Right atrium auricular region (tissue), 2 donors: ENCODE data around the gene SLC18A3. TPM values are rescaled to one million over a fixed set of nuclear protein-coding genes. Genes with fewer than 3 reads are reported as not detected.

ENCODE experiments used
- DNase-seq: peaks from one replicate; pipeline ENCODE4 v3.0.0-alpha.2; 2019; ENCODE audit warnings: low spot score
- H3K27ac ChIP-seq, 2 donors: fragments of 200-600 bp; sonication (generic); 1 replicate in 1 of 2; 2 replicates in 1 of 2; pipeline ENCODE4 v1.5.1; 2016 to 2019
- H3K27me3 ChIP-seq, 2 donors: fragments of 200-600 bp; sonication (generic); one replicate each; pipeline versions ENCODE4 v1.5.1 to v1.6.0; 2017 to 2019
- H3K36me3 ChIP-seq: fragments of 200-600 bp; sonication (generic); one replicate; pipeline ENCODE4 v1.5.1; 2016
- H3K4me1 ChIP-seq, 2 donors: fragments of 200-600 bp; sonication (generic); one replicate each; pipeline versions ENCODE4 v1.5.1 to v1.6.0; 2017 to 2019
- H3K4me3 ChIP-seq, 2 donors: fragments of 200-600 bp; sonication (generic); 1 replicate in 1 of 2; 2 replicates in 1 of 2; pipeline ENCODE4 v1.5.1; 2017 to 2019; ENCODE audit warnings: mild to moderate bottlenecking in 1 of 2, moderate library complexity in 1 of 2
- H3K9me3 ChIP-seq, 2 donors: fragments of 200-600 bp; sonication (generic); one replicate each; pipeline ENCODE4 v1.5.1; 2019
- total RNA-seq, 2 donors: library from RNA; depleted of rRNA; stranded (reverse); fragments of >200 nt; gene quantifications; one replicate each; pipeline ENCODE4 v1.1.0, GENCODE V29; 2016
- TF ChIP-seq, protein P1 (sequence below), 2 donors: fragments of 200-600 bp; sonication (generic); IDR thresholded peaks; one replicate each; pipeline ENCODE4 v1.5.1; 2019; ENCODE audit warnings: antibody characterized with exemption in 2 of 2

The SLC18A3 gene
- total RNA-seq, 2 donors from 2014 or later, result not detected

DNA sequence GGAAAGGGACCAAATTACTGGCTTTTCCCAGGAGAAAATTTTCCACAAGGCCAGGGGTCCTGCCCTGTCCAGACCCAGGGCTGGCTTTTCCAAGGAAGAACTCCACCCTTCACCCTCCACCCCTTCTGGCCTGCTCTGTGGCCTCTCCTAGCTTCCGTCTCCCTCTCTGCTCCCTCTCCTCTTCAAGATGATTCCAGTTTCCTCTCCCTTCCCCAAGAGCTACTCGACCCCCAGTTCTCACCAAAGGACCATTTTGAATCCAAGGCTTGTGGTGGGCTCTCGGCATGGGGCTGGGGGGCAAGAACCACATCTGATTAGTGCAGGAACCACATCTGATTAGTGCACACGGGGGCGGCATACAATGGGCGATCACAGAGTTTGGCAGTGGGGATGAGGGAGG is 11.5 kb downstream of the SLC18A3 start:
- Histone ChIP-seq H3K27ac (no peak overlapping the region), H3K9me3 (no peaks in the 10 kb centered on the region), H3K4me3 (no peak overlapping the region), H3K4me1 (no peaks in the 10 kb centered on the region), H3K36me3 (no peaks in the 10 kb centered on the region), H3K27me3 (no peaks in the 10 kb centered on the region)
- DNase-seq, result no peak
- TF ChIP-seq, protein P1, sequence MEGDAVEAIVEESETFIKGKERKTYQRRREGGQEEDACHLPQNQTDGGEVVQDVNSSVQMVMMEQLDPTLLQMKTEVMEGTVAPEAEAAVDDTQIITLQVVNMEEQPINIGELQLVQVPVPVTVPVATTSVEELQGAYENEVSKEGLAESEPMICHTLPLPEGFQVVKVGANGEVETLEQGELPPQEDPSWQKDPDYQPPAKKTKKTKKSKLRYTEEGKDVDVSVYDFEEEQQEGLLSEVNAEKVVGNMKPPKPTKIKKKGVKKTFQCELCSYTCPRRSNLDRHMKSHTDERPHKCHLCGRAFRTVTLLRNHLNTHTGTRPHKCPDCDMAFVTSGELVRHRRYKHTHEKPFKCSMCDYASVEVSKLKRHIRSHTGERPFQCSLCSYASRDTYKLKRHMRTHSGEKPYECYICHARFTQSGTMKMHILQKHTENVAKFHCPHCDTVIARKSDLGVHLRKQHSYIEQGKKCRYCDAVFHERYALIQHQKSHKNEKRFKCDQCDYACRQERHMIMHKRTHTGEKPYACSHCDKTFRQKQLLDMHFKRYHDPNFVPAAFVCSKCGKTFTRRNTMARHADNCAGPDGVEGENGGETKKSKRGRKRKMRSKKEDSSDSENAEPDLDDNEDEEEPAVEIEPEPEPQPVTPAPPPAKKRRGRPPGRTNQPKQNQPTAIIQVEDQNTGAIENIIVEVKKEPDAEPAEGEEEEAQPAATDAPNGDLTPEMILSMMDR (IDR thresholded peaks at IDR 0.05), result no peak

DNA sequence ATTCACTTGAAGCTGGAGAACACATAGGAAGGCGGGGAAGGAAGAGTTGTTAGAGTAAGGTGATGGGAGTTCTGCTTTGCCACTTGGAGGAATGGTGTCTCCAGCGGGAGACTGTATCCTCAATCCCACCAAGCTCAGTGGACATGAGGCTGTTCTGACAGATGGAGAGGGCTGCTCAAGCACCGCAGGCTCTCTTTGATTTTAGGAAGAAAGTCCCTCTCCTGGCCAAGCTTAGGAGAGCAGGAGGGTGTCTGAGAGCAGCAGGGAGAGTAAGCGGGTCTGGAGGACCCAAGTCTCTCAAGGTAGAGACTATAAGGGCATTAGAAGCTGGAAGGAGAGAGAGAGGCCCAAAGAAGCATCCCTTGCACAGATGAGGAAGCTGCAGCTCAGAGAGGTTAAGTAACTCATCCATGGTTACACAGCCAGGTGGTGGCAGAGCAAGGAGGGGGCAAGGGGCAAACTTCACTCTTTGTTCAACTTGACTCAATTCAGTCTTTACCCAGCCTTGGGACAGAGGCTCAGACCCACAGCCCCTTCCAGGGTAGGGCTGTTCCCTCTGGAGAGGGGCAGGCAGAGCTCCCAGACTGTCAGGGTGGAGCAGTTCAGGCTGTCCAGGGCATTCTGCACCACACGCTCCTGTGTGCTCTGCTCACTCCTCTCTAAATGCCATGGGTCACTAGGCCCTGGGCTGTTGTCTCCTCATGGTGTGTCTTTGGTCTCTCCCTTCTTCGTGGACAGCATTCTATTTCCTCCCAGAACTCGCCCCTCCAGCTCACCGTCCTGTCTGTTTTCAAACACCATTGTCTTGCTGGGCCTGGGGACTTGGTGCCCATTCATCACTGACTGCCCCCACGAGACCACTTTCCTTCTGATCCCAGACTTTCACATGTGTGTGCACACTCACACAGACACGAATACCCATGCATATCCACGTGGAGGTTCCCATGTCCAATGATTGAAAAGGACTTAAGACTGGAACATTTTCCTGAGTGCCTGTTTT is 12.6 kb downstream of the SLC18A3 start:
- TF ChIP-seq, protein P1 (IDR thresholded peaks at IDR 0.05), result no peak
- Histone ChIP-seq H3K9me3 (no peaks in the 10 kb centered on the region), H3K4me1 (no peaks in the 10 kb centered on the region), H3K36me3 (no peaks in the 10 kb centered on the region), H3K27ac (no peak overlapping the region), H3K4me3 (no peak overlapping the region), H3K27me3 (no peaks in the 10 kb centered on the region)
- no peak for DNase-seq

DNA sequence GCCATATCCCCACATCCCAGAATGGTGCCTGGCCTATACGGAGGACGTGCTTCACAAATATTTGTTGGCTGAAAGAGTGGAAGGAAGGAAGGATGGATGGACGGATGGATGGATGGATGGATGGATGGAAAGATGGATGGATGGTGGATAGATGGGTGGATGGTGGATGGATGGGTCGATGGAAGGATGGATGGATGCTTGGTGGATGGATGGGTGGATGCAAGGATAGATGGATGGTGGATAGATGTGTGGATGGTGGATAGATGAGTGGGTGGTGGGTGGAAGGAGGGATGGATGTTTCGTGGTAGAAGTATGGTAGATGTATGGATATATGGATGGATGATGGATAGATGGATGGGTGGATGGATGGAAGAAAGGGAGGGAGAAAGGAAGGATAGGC is 14.5 kb downstream of the SLC18A3 start:
- no peaks in the 10 kb centered on the region for H3K4me1 ChIP-seq
- no peaks in the 10 kb centered on the region for H3K27me3 ChIP-seq
- no peaks in the 10 kb centered on the region for H3K36me3 ChIP-seq
- DNase-seq, result no peak
- no peak overlapping the region for H3K4me3 ChIP-seq
- H3K9me3 ChIP-seq, result no peaks in the 10 kb centered on the region
- TF ChIP-seq, protein P1 (IDR thresholded peaks at IDR 0.05), result no peak
- H3K27ac ChIP-seq, result no peak overlapping the region

DNA sequence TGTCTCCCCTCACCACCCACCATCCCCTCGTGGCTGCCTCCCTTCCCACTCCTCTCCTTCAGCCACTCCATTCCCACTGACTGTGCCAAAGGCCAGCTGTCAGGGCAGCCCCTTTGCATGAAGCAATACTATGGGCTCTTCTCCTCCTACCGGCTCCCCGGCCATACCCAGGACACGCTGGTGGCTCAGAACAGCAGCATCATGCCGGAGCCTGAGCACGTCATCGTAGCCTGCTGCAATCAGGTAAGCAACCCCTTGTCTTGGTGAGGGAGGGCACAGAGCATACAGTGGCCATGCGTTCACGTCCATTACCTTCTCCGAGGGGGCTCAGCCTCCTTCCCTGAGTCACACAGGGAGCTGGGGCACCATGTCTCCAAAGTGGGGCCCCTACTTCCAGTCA is 15.3 kb downstream of the SLC18A3 start:
- TF ChIP-seq, protein P1 (IDR thresholded peaks at IDR 0.05), result no peak
- Histone ChIP-seq H3K36me3 (no peaks in the 10 kb centered on the region), H3K4me1 (no peaks in the 10 kb centered on the region), H3K27ac (no peak overlapping the region), H3K4me3 (no peak overlapping the region), H3K27me3 (no peaks in the 10 kb centered on the region), H3K9me3 (no peaks in the 10 kb centered on the region)
- no peak for DNase-seq

DNA sequence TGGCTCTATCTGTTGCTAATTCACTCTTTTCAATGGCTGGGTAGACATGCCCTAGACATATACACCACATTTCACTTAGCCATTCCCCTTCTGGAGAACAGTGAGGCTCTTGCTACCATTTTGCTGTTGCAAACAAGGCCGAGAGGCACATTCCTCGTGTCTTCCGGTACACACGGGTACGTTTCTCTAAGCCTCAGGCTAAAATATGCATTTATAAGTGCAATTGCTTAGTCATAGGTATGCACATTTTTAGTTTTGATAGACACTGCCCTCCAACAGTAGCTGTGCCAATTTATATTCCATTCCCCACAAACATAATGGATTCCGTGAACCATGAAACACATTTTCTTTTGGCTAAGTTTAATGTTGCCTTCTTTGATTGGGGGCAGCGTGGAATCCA is 16.9 kb downstream of the SLC18A3 start:
- Histone ChIP-seq H3K27me3 (no peaks in the 10 kb centered on the region), H3K27ac (no peak overlapping the region), H3K4me1 (no peaks in the 10 kb centered on the region), H3K9me3 (no peaks in the 10 kb centered on the region), H3K36me3 (no peaks in the 10 kb centered on the region), H3K4me3 (no peak overlapping the region)
- no peak for DNase-seq
- TF ChIP-seq, protein P1 (IDR thresholded peaks at IDR 0.05), result no peak
